NB4 (cell line): ENCODE data around the gene RTCB.
"Not testable (repeated sequence)": the region's sequence is repeated elsewhere in the genome, so short reads cannot be mapped to it uniquely, and the experiment has no call there.

Source experiments
- DNase-seq: peaks from one replicate; pipeline ENCODE4 v3.0.0; 2010; ENCODE audit warnings: low read depth
- H3K4me3 ChIP-seq: one replicate; pipeline ENCODE4 v1.5.1; 2011; ENCODE audit warnings: mild to moderate bottlenecking, low read depth, low read length, moderate library complexity
- CTCF ChIP-seq: IDR thresholded peaks from one replicate; pipeline ENCODE4 v1.5.1; 2012; ENCODE audit warnings: low read depth, low read length
- MAX ChIP-seq: IDR thresholded peaks from 2 replicates; pipeline ENCODE4 v1.6.1; 2011; ENCODE audit warnings: low read depth, low read length
- MYC ChIP-seq: IDR thresholded peaks from 2 replicates; pipeline ENCODE4 v1.6.1; 2011; ENCODE audit warnings: low read depth, low read length
- POLR2A ChIP-seq: IDR thresholded peaks from 2 replicates; pipeline ENCODE4 v1.6.1; 2011; ENCODE audit warnings: mild to moderate bottlenecking; ENCODE audit not compliant: insufficient read length; ENCODE audit errors: extremely low read depth

RTCB gene

GRCh38 chr22:32375678-32376450, 36.2 kb downstream of the RTCB start:
- TF ChIP-seq MYC (no peak), CTCF (no peak), MAX (no peak), POLR2A (no peak)
- DNase-seq, result no peak
- H3K4me3 ChIP-seq, result no peak overlapping the region

GRCh38 chr22:32364210-32364609, 47.8 kb downstream of the RTCB start:
- H3K4me3 ChIP-seq, result no peak overlapping the region
- no peak for DNase-seq
- TF ChIP-seq POLR2A (no peak), MYC (no peak), MAX (no peak), CTCF (no peak)

GRCh38 chr22:32361257-32361656, 50.8 kb downstream of the RTCB start:
- no peak overlapping the region for H3K4me3 ChIP-seq
- no peak for DNase-seq
- no peak for TF ChIP-seq CTCF
- TF ChIP-seq MAX, result no peak
- TF ChIP-seq POLR2A, result no peak
- no peak for TF ChIP-seq MYC

GRCh38 chr22:32360096-32360495, 52.0 kb downstream of the RTCB start:
- DNase-seq, H3K4me3 ChIP-seq: not testable (repeated sequence)

GRCh38 chr22:32357567-32357966, 54.5 kb downstream of the RTCB start, which contains the start of gene RFPL3:
RFPL3 (plus strand) TSS chr22:32357867; CDS start chr22:32358072, 205 bp downstream.
- DNase-seq, H3K4me3 ChIP-seq: not testable (repeated sequence)

- H3K4me3 ChIP-seq, result no peak overlapping the region
- TF ChIP-seq CTCF, result no peak
- TF ChIP-seq MYC, result no peak
- TF ChIP-seq POLR2A, result no peak
- TF ChIP-seq MAX, result no peak
- no peak for DNase-seq
These were observed 56.3 kb downstream of the RTCB start for GRCh38 chr22:32355760-32356159.
